AG10803 (cell line): ENCODE data around the gene INTS3.

ENCODE experiments used
- DNase-seq: peaks from one replicate; pipeline ENCODE4 v3.0.0; 2010; ENCODE audit warnings: low read depth
- H3K4me3 ChIP-seq: 2 replicates; pipeline ENCODE4 v1.5.1; 2011; ENCODE audit warnings: mild to moderate bottlenecking, low read length, control low read depth
- TF ChIP-seq, protein P1 (sequence below): conservative IDR thresholded peaks from 2 replicates; pipeline ENCODE4 v1.5.1; 2011; ENCODE audit warnings: mild to moderate bottlenecking, low read length, control low read depth, inconsistent platforms

INTS3 gene

DNA sequence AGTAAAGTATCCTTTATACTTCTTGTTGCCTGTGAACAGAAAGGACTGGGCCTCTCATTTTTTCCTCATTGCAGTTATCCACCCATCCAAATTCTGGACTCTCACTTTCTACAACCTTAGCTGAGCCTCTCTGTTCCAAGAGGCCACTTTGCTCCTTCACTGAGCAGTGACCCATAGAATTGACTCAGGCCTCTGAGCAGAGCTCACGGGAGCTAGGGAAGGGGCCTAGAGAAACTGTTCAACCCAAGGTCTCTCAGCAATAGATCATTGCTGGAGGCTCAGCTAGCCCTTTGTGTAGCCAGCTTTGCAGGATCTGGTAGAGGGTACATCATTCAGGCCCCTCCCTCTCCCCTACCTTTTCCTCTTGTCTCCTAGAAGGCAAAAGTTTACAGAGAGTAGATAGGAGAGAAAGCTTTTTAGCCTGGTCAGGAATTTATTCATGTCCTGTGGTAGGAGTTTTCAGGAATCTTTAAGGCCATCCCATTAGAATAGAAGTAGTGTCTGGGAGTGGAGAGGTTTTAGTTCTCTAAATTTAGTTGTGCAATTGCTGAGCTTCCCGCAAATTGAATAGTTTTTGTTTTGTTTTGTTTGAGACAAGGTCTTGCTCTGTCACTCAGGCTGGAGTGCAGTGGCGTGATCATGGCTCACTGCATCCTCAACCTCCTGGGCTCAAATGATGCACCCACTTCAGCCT, 6.7 kb downstream of the INTS3 start:
- no peak overlapping the region for H3K4me3 ChIP-seq
- TF ChIP-seq, protein P1, sequence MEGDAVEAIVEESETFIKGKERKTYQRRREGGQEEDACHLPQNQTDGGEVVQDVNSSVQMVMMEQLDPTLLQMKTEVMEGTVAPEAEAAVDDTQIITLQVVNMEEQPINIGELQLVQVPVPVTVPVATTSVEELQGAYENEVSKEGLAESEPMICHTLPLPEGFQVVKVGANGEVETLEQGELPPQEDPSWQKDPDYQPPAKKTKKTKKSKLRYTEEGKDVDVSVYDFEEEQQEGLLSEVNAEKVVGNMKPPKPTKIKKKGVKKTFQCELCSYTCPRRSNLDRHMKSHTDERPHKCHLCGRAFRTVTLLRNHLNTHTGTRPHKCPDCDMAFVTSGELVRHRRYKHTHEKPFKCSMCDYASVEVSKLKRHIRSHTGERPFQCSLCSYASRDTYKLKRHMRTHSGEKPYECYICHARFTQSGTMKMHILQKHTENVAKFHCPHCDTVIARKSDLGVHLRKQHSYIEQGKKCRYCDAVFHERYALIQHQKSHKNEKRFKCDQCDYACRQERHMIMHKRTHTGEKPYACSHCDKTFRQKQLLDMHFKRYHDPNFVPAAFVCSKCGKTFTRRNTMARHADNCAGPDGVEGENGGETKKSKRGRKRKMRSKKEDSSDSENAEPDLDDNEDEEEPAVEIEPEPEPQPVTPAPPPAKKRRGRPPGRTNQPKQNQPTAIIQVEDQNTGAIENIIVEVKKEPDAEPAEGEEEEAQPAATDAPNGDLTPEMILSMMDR: no peak

DNA sequence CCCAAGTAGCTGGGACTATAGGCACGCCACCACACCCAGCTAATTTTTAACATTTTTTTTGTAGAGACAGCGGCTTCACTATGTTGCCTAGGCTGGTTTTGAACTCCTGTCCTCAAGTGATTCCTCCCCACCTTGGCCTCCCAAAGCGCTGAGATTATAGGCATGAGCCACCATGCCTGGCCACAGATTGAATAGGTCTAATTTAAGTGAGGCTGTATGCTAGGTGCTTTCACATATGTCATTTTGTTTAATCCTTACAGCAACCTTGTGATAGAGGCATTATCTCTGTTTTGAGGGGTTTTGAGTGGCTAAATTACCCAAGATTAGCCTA, 7.2 kb downstream of the INTS3 start:
- DNase-seq: no peak
- TF ChIP-seq, protein P1: no peak
- H3K4me3 ChIP-seq: no peak overlapping the region

More for the DNA sequence above, 6.7 kb downstream of the INTS3 start:
- DNase-seq: no peak

DNA sequence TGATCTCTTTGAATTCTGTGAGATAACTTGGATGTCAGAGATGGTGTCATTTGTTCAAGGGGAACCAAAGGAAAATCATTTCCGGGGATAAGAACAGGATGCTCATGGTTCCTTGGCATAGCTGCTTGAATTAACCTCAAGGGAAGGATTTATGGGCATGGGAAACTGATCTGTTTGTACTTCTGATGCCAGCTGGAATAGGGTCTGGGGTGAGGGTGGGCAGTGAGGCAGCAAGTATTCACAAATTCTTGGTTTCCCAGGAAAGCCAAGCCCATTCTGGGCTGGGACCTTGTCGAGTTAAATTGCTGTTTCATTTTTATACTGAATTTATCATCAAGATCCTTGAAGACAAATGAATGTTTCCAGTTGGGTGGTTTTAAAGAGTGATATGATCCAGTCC, 14.1 kb downstream of the INTS3 start:
- H3K4me3 ChIP-seq: no peak overlapping the region
- no peak for DNase-seq
- TF ChIP-seq, protein P1: no peak

DNA sequence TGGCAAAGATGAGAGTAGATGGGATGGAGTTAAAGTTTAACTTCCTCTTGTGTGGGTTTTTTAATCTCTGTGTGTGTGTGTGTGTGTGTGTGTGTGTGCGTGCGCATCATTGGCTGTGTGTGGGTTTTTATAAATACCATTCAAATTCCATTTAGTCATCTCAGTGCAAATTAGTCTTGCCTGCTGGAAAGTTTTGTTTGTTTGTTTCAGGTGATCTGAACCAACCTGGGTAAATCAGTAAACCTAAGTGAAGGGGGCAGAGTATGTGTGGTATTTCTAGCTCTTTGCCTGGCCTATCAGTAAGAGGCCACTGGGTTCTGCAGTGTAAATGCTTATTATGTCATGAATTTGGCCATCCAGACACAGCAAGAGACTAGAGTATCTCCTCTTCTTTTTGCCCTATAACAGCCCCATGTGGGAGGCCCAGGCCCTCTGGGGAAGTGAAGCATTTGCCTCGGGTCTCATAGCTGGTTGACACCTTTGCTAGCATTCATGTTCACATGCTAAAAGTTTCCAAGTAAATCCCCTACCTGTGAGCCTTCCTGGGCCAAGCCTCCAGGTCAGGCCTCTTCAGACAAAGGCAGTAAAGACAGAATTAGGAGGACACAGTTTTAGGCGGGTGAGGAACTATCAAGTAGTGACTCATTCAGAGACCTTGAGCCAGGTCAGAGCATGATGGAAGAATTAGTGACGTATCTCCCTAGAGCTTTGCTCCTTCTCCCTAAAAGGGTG, 14.7 kb downstream of the INTS3 start:
- H3K4me3 ChIP-seq: no peak overlapping the region
- peak; percentile 68 for DNase-seq
- TF ChIP-seq, protein P1: no peak

DNA sequence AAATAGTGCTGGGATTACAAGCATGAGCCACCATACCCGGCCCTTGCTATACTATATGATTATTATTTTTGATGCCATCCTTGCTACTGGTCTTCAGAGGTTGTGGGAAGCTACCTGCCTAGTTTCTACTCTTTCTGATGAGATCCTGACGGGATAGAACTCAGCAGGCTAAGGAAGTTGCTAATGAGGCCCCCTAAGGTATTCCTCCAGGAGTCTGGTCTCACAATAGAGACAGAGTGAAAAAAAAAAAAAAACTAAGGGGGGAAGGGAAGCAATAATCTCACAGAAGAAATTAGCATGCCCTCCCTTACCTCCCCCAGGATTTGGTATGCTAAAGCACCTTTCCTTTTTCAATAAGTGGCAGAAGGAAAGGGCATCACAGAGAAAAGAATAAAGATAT, 17.6 kb downstream of the INTS3 start:
- no peak for DNase-seq
- TF ChIP-seq, protein P1: no peak
- H3K4me3 ChIP-seq: no peak overlapping the region

DNA sequence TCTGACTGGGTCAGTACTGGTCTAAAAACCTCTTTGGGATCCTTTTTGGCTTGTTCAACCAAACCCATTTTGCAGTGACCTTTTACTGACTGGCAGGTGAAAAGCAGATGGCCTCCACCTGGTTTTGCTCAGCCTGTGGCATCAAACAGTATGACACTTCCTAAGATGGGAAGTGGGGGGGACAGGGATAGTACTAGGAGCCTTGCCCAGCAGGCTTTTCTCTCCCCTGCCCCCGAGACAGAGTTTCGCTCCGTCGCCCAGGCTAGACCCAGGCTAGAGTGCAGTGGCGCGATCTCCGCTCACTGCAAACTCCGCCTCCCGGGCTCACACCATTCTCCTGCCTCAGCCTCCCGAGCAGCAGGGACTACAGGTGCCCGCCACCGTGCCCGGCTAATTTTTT, 18.3 kb downstream of the INTS3 start:
- no peak overlapping the region for H3K4me3 ChIP-seq
- DNase-seq: no peak
- TF ChIP-seq, protein P1: no peak

DNA sequence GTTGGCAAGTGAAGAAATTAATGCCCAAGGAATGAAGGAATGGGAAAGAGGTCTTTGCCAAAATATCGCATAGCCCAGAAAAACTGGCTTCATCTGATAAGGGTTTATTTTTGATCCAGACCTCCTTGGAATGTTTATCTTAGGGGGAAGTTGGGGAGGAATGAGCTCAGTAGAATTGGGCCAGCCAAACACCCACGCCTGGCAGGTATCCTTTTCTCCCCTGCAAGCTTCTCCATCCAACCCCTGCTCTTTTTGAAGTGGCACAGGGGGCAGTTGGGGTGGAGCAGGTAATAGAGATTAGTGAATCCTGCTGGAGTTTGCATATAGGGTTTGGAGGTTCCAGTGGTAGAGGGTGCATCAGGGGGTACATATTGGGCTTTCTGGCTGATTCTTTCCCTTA, 21.1 kb downstream of the INTS3 start:
- DNase-seq: no peak
- no peak overlapping the region for H3K4me3 ChIP-seq
- TF ChIP-seq, protein P1: no peak
